GM18907 (cell line): ENCODE data around the gene CCDC179.

Source experiments
- ATAC-seq: cut with Tn5 transposase; IDR thresholded peaks from one replicate; pipeline ENCODE4 v1.9.1; 2021; ENCODE audit warnings: mild to moderate bottlenecking, moderate library complexity; ENCODE audit not compliant: unreplicated experiment

CCDC179 gene

DNA sequence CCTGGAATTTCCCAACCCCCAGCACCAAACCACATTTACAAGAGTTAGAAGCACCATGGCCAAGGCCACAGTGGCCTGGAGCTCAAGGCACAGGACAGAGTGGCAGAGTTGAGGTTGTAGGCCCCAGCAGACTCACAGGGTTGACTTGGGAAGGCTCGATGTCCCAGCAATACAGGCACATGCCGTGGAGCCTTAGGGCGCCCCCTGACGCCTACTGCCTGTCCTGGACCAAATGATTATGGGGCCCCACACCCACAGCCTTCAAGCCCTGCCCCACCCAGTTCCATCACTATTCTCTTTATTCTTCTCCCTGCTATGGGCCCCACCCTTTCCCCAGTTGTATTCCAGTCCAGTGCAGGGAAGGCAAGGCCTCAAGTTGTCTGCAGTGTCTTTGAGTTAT lies at the start of gene CCDC179:
Gene CCDC179, minus strand, starts transcription at position 234 of the 400 bp plus-strand sequence. Its CDS starts 53 bp downstream, at position 181.
- ATAC-seq: no peak

DNA sequence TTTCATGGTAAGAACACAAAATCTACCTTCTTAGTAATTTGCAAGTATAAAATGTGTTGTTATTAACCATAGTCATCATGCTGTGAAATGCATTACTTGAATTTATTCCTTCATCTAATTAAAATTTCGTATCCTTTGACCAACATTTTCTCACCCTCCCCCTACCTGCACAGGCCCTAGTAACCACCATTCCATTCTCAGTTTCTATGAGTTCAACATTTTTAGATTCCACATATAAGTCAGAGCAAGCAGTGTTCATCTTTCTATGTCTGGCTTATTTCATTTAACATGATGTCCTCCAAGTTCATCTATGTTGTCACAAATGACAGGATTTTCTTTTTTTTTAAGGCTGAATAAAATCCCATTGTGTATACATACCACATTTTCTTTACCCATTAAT lies 43.5 kb upstream of the CCDC179 start:
- ATAC-seq: no peak

DNA sequence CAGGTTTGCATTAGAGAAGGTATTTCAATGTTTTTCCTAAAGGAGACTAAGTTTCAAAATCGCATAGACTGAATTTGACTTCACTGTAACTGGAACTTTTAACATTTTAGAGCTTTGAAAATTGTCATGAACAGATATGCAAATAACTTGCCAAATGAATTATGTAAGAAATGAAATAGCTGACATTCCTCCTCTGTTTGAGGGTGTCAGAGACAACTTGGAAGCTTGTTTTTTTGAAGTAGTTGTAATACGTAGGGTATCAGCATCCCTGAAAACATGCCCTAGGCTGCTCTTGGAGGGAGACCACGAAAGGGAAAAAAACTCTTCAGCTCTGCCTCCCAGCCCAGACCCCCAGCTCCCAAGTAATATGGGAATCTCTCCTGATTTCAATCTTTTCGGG lies 41.3 kb upstream of the CCDC179 start:
- no peak for ATAC-seq

DNA sequence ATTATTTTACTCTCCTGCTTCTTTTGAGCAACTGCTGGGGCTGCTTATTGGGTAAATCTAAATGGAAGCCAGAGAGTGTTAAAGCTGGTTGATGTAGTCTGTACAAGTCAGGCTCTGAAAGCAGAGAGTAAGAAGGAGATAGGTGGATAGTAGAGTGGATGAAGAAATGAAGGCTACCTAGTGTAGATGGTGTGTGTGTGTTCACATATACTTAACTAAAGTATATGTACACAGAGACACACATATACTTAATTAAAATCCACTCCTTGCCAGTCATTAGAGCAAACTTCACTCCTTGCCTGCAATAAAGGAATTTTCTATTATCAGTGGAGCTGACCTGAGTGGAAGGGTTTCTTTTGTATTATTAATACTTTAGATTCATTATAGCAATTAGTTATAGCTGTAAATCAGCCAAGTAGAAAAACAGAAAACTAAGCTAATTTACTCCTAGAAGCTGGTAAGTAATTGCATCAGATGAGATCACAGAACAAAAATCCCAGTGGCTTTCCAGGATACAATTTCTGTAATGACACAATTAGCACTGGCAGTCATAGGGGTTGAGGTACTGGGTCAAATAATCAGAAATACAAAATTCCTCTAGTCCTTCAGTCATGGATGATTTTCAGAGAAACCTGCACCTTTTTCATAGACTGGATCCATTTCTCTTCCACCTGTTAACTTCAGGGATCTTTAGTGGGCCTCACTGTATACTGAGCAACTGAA lies 40.7 kb upstream of the CCDC179 start:
- no peak for ATAC-seq

DNA sequence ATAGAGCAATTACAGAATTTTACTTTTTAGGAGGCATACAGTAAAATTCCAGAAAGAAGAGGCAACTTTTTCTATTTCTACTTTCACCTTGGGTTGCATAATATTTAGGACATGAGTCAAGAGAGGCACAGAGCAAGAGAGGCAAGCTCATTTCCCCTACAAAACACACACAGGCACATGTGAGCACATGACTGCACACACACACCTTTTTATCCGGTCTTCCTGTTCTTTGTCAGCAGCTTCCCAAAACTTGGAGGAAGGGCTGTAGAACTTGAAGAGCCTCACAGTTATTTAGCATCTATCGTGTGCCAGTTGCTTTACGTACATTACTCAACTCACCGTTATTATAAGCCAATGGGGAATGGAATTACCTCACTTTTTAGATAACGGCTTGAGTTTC lies 37.8 kb upstream of the CCDC179 start:
- ATAC-seq: no peak

DNA sequence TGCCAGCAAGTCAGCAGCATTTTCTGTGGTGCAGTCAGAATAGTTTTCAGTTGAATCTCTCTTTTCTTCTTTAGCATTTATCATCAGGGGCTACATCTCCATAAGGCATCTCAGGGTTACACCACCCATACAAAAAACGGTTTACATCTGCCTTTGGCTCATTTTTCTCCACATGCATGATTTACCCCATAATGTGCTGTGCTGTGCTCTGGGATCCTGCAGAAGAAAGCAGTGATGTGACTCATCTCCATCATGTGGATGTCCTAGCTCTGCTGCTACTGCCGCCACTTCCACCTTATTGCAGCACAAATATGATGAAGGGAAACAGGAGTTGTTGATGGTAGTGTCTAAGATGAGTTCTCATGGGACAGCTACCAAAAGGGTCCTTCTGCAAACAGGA lies 30.0 kb upstream of the CCDC179 start:
- no peak for ATAC-seq

DNA sequence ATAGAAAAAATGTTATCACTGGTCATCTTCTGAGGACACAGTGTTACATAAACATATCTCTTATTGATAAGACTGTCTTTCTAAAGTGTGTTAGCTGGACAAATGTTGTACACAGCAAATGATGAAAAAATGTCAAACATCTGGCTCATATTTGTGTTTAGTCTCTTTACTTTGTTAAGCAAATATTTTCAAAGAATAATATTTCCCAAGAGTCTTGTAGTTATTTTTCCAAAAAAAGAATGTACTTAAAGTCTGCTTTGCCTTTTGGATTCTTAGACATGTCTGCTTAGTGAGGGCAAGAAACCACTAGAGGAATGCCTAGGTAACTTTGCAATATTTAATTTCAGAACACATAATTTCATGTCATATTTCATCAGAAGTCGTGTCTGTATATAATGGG lies 23.9 kb upstream of the CCDC179 start:
- ATAC-seq: no peak

DNA sequence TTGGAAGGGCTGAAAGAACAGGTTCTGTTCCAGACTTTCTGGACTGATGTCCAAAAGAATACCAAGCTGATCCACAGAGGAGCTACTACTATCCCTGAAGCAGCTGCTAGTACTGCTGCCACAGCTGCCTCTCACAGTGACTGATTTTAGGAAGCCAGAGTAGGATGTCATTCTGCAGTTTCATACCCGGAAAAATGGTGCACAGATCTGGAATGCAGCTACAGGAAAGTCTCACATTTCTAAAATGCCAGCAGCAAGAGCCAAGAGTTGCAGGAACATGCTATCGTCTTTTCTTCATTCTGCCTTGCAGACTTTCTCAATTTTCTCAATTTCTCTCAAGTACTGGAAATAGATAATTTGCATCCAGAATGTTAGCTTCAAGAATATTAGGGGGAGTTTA lies 19.4 kb upstream of the CCDC179 start:
- ATAC-seq: no peak

DNA sequence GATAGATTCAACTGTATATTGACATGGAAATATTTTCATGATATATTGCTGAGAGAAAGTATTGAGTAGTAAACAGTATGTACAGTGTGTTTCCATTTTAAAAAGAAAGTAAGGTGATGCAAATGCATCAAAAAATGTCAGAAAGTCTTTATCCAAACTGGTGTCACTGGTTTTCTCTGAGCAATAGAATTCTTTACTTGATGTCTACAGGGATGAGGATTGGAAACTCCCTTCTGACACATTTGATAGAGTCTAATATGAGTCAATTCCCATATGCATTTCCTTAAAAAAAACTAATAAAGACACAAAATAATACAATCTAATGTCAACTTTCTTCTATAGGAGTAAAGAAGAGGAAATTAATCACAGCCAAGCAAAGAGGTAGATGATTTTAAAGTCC lies 18.3 kb upstream of the CCDC179 start:
- no peak for ATAC-seq

DNA sequence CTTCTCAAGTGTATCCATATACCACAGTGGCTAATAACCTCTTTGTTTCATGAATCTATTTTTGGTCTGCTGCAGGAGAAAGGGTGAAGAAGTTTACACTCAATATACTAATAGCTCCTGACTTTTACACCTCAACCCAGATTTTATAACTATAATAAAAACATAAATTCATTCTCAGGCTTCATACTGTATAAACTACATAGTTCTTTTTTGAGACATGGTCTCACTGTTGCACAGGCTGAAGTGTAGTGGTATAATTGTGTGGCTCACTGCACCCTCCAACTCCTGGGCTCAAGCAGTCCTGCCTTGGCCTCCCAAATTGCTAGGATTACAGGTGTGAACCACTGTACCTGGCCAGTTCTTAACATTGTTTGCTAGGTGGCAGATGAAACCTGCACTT lies 17.8 kb upstream of the CCDC179 start:
- ATAC-seq: no peak

DNA sequence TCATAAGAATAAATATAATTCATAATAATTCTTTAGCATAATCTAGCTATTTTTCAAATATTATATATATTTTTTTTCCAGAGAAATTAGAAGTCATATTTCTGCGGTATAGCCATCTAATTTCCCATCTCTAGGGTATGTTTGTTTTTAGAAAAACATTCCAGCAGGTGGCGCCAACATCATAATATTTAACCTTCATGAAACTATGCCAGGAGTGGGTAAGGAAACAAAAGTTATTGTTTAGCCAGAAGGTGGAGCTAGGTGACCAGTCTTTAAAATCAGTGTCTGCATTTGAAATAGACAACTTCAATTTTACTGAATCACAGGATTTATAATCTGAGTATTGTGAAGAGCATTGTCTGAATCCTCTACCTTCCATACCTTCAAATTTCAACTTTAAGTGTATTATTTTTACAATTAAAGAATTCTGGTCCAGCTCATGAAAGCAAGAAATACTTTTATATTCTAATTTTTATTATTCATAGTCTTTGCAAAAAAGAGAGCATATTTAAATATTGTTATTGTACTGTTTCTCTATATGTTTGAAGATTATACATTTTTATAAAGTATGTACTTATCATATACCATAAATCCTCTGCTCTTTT lies 15.7 kb upstream of the CCDC179 start:
- peak; percentile 96 for ATAC-seq

DNA sequence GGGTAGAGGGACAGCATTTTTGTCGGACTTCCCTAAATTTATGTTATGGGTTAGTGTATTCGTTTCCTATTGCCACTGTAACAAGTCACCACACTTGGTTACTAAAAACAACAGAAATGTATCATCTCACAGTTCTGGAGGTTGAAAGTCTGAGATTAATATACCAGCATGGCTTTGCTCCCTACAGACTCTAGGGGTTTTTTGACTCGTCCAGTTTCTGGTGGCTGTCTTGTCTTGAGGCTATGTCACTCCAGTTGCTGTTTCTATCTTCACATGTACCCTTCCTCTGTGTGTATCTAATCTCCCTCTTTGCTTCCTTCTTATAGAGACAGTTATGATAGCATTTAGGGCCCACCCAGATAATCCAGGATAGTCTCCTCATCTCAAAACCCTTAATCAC lies 9.1 kb upstream of the CCDC179 start:
- peak; percentile 61 for ATAC-seq

DNA sequence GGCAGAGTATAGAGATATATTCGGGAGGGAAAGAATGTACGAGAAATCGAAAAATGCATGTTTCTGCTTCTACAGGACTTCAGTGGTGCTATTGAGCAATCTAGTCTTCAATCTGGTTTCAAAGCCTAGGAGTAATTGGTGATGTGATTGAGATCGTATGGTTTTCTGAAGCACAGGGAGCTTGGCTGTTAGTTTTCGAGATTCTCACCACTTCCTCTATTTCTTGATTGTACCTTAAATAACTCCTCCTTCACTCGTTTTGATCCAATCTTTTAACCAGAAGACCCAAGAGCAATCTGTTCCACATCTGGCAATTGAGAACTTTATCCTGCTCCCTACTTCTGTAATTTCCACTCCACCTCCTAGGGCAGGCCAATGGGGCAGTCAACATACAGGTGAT lies 518 bp downstream of the CCDC179 start:
- ATAC-seq: no peak

DNA sequence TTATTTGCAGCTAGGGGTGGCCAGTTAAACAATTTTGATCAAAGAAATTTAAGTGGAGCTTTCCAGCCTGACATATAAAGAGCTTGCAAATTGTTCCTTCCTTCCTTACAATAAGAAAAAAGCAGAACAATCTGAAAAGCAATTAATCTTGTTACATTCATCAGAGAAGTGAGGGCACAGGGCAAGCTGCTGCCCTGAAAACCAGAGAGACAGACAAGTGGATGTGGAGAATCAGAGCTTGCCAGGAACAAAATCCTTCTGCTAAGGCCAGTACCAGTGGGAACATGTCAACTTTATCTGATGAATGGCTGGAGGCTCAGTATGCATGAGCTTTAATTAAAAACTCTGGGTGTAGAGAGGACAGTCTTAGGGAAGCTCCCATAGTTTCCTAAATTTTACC lies 8.8 kb downstream of the CCDC179 start:
- ATAC-seq: no peak

DNA sequence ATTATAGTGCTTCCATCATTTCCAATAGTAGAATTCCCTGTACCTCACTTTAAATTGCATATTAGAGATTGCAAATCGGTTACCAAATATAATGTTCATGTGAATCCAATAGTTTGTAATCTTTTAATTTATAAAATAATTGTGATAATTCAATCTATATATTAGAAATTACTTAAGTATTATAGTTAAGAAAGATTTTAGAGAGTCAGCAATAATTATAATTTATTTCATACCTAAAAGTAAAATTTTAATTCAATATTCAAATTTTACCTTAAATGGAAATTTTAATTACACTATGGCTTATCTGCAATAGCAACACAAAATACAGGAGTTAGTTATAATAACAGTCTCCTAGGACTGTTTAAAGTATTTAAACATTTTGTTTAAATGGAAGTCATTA lies 13.5 kb downstream of the CCDC179 start:
- ATAC-seq: no peak

DNA sequence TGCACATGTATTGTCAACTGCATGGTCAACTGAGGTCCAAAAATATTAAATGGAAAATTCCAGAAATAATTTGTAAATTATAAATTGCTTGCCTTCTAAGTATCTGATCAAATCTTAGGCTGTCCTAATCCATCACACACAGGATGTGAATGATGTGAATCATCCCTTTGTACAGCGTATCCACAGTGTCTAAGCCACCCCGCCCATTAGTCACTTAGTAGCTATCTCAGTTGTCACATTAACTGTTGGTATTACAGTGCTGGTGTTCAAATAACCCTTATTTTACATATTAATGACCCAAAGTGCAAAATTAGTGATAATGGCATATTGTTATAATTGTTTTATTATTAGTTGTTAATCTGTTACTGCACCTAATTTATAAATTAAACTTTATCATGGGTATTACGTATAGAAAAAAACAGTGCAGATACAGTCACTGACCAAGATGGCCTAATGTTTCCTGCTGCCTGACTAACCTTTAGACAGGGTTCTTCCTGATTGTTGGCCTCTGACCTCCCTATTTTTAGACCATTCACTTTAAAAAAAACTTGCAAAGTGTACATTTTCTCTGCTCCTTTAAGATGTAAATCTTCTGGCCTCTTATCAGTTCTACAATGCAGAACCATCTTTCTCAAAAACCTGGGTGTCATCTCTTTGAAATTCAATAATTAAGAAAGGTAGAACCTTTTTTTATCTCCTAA lies 27.8 kb downstream of the CCDC179 start:
- no peak for ATAC-seq

DNA sequence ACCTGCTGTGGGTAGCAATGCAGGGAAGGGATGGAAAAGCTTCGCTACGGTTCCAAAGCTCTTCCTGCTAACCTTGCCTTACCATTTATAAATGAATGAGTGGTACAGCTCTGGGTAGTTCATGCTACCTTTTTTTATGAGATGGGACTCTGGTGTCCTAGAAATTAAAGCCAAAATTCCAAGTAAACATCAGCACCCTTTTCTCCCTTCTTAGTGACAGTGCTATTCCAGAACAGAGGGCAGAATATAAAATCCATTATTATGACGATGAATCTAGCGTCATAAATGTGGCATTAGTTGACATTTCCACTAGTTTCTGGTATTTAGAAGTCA lies 30.2 kb downstream of the CCDC179 start:
- no peak for ATAC-seq

DNA sequence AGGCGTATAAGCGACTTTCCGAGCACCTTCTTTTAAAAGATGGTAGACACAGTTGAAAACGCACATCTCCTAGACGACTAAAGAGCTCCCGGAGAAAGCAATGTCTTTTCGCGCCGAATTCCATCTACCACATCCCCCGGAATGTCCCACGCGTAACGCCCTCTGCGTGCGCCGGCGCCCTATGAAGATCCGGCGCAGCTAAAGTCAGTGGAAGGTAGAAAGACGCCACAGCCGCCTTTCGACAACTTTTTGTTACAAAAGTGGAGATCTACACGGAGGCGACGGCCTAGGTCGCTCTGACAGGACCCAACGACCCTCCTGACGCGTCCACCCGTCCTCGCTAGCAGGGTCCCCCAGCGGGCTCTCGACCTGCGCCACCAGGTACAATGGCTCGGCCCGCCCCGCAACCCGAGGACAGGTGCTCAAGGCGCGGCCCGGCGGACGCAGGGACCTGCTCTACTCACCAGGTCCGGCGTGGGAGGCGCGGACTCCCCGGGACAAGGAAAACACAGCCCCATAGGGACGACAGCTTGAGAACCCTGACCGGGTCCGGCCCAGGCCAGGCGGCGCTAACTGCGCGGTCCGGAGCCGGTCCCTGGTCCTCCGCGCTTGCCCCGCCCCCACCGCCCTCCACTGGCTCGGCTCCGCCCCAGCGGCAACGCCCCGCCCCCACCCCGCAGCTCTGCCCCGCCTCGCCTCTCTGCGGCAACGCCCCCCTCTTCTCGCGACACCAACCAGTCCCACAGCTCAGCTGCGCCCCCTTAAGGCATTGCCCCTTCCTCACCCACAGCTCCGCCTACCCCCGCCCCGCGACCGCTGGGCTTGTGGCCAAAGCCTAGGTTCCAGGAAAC lies 30.8 kb downstream of the CCDC179 start, which contains the start of gene SVIP:
Gene SVIP, minus strand, starts transcription at position 571 of the 851 bp plus-strand sequence. Its CDS starts 53 bp downstream, at position 518.
- ATAC-seq: peak; percentile 95

DNA sequence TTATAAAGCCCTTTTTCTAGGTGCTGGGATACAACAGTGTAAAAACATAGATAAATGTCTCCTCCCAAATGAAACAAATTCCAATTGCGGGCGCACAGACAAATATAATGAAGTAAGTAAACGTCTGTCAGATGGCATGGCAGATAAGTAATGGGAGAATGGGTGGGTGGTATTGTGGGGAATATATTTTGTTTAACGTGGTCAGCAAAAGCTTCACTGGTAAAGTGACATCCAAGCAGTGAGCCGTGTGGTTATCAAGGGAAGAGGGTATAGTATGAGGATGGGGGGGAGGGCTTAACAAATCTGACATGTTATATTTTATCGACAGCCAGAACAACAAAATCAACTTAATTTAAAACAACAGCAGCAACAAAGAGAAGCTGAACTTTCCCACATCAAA lies 31.9 kb downstream of the CCDC179 start:
- no peak for ATAC-seq

DNA sequence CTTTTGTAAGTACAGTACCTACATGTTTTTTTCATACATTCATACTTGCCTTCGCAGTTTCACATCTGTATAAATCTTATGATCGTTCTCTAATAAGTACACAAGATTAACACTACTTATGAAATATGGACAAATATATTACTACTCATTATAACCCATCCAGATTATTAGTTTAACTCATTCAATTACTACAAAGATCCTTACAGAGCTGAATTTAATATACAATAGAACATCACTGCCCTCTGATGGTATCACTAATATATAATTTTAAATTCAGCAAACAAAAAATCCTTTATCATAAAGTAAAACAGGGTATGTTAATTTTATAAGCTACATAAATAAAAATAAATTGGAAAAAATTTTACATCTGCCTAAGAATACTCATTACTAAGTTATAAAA lies 38.1 kb downstream of the CCDC179 start:
- no peak for ATAC-seq

DNA sequence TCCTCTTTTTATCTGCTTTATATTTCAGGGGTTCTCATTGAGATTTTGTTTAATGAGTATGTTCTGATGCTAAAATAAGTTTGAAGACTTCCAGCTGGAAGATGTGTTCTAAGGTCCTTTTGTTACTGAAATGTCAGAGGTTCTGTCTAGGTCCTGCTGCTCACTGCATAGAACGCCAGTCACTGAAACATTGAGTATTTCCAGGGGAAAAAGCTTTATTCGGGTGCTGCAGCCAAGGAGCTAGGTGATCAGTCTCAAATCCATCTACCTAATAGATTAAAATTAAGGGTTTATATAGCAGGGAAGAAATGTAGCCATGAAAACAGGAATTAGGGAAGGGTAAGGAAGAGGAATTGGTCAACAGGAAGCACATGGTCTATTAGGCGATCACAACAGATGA lies 50.4 kb downstream of the CCDC179 start:
- no peak for ATAC-seq
